Endothelial cell (in vitro differentiated cells): ENCODE data around the gene MAPKAPK3. TPM values are rescaled to one million over a fixed set of nuclear protein-coding genes. Genes with fewer than 3 reads are reported as not detected.
A peak's percentile ranks its signal among the peaks of the same experiment; 100 is the strongest.

Experiments used
- DNase-seq: peaks from one replicate; pipeline ENCODE4 v3.0.0; 2021; ENCODE audit warnings: low spot score
- H3K27ac Mint-ChIP-seq: one replicate; pipeline ENCODE4 v1.8.0; 2021; ENCODE audit warnings: mixed read lengths, inconsistent platforms; ENCODE audit not compliant: unreplicated experiment
- H3K27me3 Mint-ChIP-seq: one replicate; pipeline ENCODE4 v1.8.0; 2021; ENCODE audit warnings: mild to moderate bottlenecking, moderate library complexity, mixed read lengths, inconsistent platforms; ENCODE audit not compliant: unreplicated experiment
- H3K36me3 Mint-ChIP-seq: one replicate; pipeline ENCODE4 v1.8.0; 2021; ENCODE audit warnings: mild to moderate bottlenecking, low read depth, mixed read lengths, inconsistent platforms; ENCODE audit not compliant: unreplicated experiment
- H3K4me1 Mint-ChIP-seq: one replicate; pipeline ENCODE4 v1.8.0; 2021; ENCODE audit warnings: mild to moderate bottlenecking, mixed read lengths, inconsistent platforms; ENCODE audit not compliant: unreplicated experiment
- H3K4me3 Mint-ChIP-seq: one replicate; pipeline ENCODE4 v1.8.0; 2021; ENCODE audit warnings: mild to moderate bottlenecking, mixed read lengths, inconsistent platforms; ENCODE audit not compliant: unreplicated experiment
- H3K9me3 Mint-ChIP-seq: one replicate; pipeline ENCODE4 v1.8.0; 2021; ENCODE audit warnings: mixed read lengths, inconsistent platforms; ENCODE audit not compliant: unreplicated experiment
- total RNA-seq: library from RNA; stranded (reverse); fragmentation: NEBNext Ultra II Directional; extraction: Animal tissue kit (Norgen Biotek cat#: 25700); gene quantifications from one replicate; pipeline ENCODE4 v1.2.1, GENCODE V29; 2021; ENCODE audit not compliant: unreplicated experiment
- TF ChIP-seq, protein P1 (sequence below): fragments of 200-600 bp; sonication (generic); IDR thresholded peaks from one replicate; pipeline ENCODE4 v1.5.0; 2021; ENCODE audit warnings: antibody characterized with exemption; ENCODE audit not compliant: unreplicated experiment

Gene MAPKAPK3
- total RNA-seq, 1 donor from 2014 or later: 6.4 TPM

DNA sequence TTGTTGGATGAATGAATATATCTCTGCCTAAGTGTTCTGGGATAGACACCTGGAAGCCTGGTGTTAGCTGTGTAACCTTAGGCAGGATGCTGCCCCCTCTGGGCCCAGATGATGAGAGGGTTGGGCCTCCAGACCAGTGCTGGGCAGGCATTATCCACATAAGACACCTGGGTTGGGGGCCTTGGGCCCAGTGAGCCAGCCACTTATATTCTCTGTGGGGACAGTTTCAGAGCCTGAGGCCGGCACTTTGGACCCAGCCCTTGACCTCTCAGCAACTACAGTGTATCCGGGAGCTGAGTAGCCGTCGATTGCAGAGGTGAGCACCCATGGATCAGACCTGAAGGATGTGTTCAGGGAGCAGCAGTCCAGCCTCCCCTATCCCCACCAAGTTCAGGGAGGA, 45.5 kb upstream of the MAPKAPK3 start:
- H3K36me3 Mint-ChIP-seq: peaks cover 11% of the 10 kb centered on the region
- H3K4me1 Mint-ChIP-seq: peaks cover 18% of the 10 kb centered on the region
- H3K27ac Mint-ChIP-seq: no peak overlapping the region
- DNase-seq: no peak
- H3K9me3 Mint-ChIP-seq: no peaks in the 10 kb centered on the region
- no peak overlapping the region for H3K4me3 Mint-ChIP-seq
- peaks cover 11% of the 10 kb centered on the region for H3K27me3 Mint-ChIP-seq
- TF ChIP-seq, protein P1, sequence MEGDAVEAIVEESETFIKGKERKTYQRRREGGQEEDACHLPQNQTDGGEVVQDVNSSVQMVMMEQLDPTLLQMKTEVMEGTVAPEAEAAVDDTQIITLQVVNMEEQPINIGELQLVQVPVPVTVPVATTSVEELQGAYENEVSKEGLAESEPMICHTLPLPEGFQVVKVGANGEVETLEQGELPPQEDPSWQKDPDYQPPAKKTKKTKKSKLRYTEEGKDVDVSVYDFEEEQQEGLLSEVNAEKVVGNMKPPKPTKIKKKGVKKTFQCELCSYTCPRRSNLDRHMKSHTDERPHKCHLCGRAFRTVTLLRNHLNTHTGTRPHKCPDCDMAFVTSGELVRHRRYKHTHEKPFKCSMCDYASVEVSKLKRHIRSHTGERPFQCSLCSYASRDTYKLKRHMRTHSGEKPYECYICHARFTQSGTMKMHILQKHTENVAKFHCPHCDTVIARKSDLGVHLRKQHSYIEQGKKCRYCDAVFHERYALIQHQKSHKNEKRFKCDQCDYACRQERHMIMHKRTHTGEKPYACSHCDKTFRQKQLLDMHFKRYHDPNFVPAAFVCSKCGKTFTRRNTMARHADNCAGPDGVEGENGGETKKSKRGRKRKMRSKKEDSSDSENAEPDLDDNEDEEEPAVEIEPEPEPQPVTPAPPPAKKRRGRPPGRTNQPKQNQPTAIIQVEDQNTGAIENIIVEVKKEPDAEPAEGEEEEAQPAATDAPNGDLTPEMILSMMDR: no peak

DNA sequence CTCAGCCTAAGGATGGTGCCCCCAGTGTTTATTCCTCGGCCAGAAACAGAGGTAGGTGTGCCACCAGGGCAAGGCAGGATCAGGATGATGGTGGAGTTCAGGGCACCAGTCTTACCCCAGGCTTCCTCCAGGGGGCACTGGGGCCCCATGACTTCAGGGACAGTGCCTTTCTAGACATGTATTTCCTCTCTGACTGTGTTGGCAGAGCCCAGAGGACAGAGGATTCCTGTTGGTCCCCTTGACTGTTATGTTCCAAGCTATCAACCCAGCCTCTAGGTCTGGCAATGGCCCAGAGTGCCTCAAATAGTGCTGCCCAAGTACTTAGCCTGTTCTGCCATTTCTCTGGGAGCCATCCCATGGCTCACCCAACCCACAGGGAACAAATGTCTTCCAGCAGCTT, 44.8 kb upstream of the MAPKAPK3 start:
- Mint-ChIP-seq H3K9me3 (no peaks in the 10 kb centered on the region), H3K27me3 (peaks cover 11% of the 10 kb centered on the region), H3K4me3 (no peak overlapping the region), H3K27ac (no peak overlapping the region), H3K4me1 (peaks cover 18% of the 10 kb centered on the region), H3K36me3 (peaks cover 11% of the 10 kb centered on the region)
- peak; percentile 79 for DNase-seq
- TF ChIP-seq, protein P1: peak; percentile 74

DNA sequence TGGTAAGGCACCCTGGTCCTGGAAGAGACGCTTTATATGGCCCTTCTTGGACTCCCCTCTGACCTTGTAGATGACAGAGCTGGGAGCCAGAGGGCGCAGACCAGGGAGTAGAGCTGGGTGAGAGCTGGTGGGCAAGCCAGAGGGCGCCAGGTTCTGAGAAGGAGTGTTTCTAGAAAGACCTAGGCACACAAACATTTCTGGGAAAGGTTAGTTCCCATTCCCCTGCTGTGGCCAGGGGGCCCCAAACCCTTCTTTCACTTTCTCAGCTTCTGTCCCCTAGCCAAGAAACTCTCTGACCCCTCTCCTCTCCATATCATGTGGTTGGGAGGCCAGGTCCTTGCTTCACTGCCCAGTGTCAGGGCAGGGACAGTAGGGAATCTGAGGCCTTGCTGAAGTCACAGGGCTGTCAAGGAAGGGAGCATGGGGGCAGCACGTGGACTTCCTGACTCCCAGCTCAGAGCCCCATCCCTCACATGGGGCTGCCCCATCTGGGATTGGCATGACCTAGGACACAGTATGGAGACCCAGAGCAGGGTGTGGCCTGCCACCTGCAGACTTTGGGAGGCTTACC, 44.1 kb upstream of the MAPKAPK3 start:
- Mint-ChIP-seq H3K27ac (no peak overlapping the region), H3K4me3 (no peak overlapping the region), H3K4me1 (peaks cover 16% of the 10 kb centered on the region), H3K9me3 (no peaks in the 10 kb centered on the region), H3K27me3 (peaks cover 11% of the 10 kb centered on the region), H3K36me3 (peaks cover 11% of the 10 kb centered on the region)
- no peak for DNase-seq
- TF ChIP-seq, protein P1: no peak

DNA sequence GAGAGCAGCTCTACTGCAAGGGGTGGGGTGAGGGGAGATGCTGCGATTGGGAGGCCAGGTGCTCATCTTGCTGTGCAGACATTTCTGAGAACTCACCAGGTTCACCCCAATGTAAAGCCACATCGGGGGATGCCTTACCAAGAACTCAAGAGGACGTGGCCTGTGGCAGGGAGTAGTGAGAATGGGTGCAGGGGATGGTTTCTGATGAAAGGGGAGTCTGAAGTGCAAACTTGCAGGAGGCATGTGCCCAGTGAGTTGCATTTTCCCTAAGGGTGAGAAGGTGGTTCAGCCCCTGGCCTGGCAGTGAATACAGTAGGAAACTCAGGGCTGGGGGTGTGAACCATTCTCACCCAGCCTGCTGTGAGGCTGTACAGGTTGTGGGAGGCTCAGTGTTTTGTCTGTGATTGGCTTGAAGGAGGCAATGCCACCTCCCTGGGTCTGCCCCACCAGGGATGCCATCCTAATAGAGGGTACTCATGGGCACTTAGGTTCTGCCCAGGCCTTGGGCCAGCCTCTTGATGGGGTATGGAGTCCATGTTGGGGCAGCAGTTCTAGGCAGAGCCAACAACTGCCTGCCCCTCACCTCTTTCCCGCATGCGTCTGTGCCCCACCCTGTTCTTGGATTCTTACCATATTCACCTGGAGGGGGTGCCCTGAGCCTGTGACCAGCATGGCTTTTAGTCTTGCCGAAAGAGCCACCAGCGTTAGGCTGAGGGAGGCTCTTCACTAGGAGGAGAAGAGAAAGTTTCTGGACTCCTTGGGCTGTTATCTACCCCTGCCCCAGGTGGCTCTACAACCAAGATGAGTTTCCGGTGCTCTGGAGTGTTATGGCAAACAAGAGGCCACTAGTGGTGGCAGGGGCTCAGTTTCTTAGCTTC, 43.1 kb upstream of the MAPKAPK3 start:
- Mint-ChIP-seq H3K36me3 (peaks cover 11% of the 10 kb centered on the region), H3K9me3 (no peaks in the 10 kb centered on the region), H3K27ac (no peak overlapping the region), H3K4me3 (no peak overlapping the region), H3K27me3 (peaks cover 7% of the 10 kb centered on the region), H3K4me1 (peaks cover 16% of the 10 kb centered on the region)
- DNase-seq: no peak
- TF ChIP-seq, protein P1: no peak

DNA sequence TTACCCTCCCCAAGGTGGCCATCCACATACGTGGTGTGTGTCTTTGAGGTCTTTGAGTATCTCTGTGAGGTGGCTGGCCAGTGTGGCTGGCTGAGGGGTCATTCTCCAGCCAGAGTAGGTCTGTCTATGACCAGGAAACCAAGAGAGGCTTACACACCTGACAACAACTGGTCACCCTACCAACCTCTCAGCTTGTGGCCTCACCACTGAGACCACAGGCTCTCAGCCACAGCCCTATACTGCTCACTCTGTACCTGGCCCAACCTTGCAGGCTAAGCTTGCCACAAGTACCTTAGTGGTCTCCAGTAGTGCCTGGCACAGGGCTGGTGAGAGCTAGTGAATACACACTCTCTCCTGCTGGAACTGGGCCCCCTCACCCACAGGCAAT, 42.5 kb upstream of the MAPKAPK3 start:
- TF ChIP-seq, protein P1: no peak
- no peak for DNase-seq
- Mint-ChIP-seq H3K9me3 (no peaks in the 10 kb centered on the region), H3K27me3 (peaks cover 8% of the 10 kb centered on the region), H3K4me1 (peaks cover 16% of the 10 kb centered on the region), H3K36me3 (peaks cover 11% of the 10 kb centered on the region), H3K27ac (no peak overlapping the region), H3K4me3 (no peak overlapping the region)
